ENCODE data around the gene KRTAP5-8.
"Not testable (repeated sequence)": the region's sequence is repeated elsewhere in the genome, so short reads cannot be mapped to it uniquely, and the experiment has no call there.

Gene KRTAP5-8

GRCh38 chr11:71537977-71538665 lies at the start of gene KRTAP5-8:
Gene KRTAP5-8, plus strand, starts transcription at chr11:71538025. Its CDS starts 31 bp downstream, at chr11:71538056.
- DNase-seq (ENCODE audit: low read depth), result not testable (repeated sequence)

GRCh38 chr11:71488681-71489270 lies 49.0 kb upstream of the KRTAP5-8 start:
- DNase-seq (ENCODE audit: low read depth), result no peak

- DNase-seq (ENCODE audit: low read depth), result peak; percentile 18
Measured at GRCh38 chr11:71489311-71490043, 48.3 kb upstream of the KRTAP5-8 start.

- DNase-seq (ENCODE audit: low read depth), result no peak
Measured at GRCh38 chr11:71490044-71490730, 47.6 kb upstream of the KRTAP5-8 start.

GRCh38 chr11:71490731-71491390 lies 47.0 kb upstream of the KRTAP5-8 start:
- DNase-seq (ENCODE audit: low read depth), result no peak

GRCh38 chr11:71491531-71491930 lies 46.3 kb upstream of the KRTAP5-8 start:
- no peak for DNase-seq (ENCODE audit: low read depth)

GRCh38 chr11:71491940-71492339 lies 45.9 kb upstream of the KRTAP5-8 start:
- no peak for DNase-seq (ENCODE audit: low read depth)

GRCh38 chr11:71495286-71496230 lies 42.3 kb upstream of the KRTAP5-8 start:
- DNase-seq (ENCODE audit: low read depth), result no peak

GRCh38 chr11:71496421-71496820 lies 41.4 kb upstream of the KRTAP5-8 start:
- DNase-seq (ENCODE audit: low read depth), result no peak

GRCh38 chr11:71498091-71498490 lies 39.7 kb upstream of the KRTAP5-8 start:
- no peak for DNase-seq (ENCODE audit: low read depth)

- DNase-seq (ENCODE audit: low read depth), result no peak
Measured at GRCh38 chr11:71499125-71499524, 38.7 kb upstream of the KRTAP5-8 start.

GRCh38 chr11:71499546-71499945 lies 38.3 kb upstream of the KRTAP5-8 start:
- DNase-seq (ENCODE audit: low read depth), result no peak

- DNase-seq (ENCODE audit: low read depth), result no peak
Measured at GRCh38 chr11:71500601-71501021, 37.2 kb upstream of the KRTAP5-8 start.

- no peak for DNase-seq (ENCODE audit: low read depth)
Measured at GRCh38 chr11:71501071-71501985, 36.5 kb upstream of the KRTAP5-8 start.

- no peak for DNase-seq (ENCODE audit: low read depth)
Measured at GRCh38 chr11:71502026-71502425, 35.8 kb upstream of the KRTAP5-8 start.

- DNase-seq (ENCODE audit: low read depth), result no peak
Measured at GRCh38 chr11:71502871-71503435, 34.9 kb upstream of the KRTAP5-8 start.

GRCh38 chr11:71504531-71504930 lies 33.3 kb upstream of the KRTAP5-8 start:
- DNase-seq (ENCODE audit: low read depth), result no peak

GRCh38 chr11:71505001-71505400 lies 32.8 kb upstream of the KRTAP5-8 start:
- no peak for DNase-seq (ENCODE audit: low read depth)

GRCh38 chr11:71505781-71506180 lies 32.0 kb upstream of the KRTAP5-8 start:
- DNase-seq (ENCODE audit: low read depth), result no peak

All from stimulated activated CD8-positive, alpha-beta memory T cell treated with anti-CD3 and anti-CD28 coated beads, Interleukin-7, amount 100 ng/mL, for 24 hours (primary cell).